SU-DHL-6 (cell line): ENCODE data around the gene CSNK2B.

ENCODE experiments used
- CTCF ChIP-seq: fragments of 200-600 bp; sonication (generic); IDR thresholded peaks from one replicate; pipeline ENCODE4 v1.5.1; 2017; ENCODE audit warnings: antibody characterized with exemption, mild to moderate bottlenecking, low read length, moderate library complexity; ENCODE audit not compliant: insufficient read depth, poor library complexity, severe bottlenecking
- EZH2phosphoT487 ChIP-seq: fragments of 200-600 bp; sonication (generic), shearing (Covaris generic); conservative IDR thresholded peaks from 2 replicates; pipeline ENCODE4 v1.6.1; 2018; ENCODE audit warnings: mild to moderate bottlenecking, antibody characterized with exemption, low read length, moderate library complexity, mixed read lengths

GRCh38 chr6:31621320-31621939, 44.5 kb upstream of the CSNK2B start:
- TF ChIP-seq CTCF (no peak), EZH2phosphoT487 (no peak)
